GM21786 (cell line): ENCODE data around the gene QSOX1.
"Not testable (repeated sequence)": the region's sequence is repeated elsewhere in the genome, so short reads cannot be mapped to it uniquely, and the experiment has no call there.

Experiments used
- ATAC-seq: cut with Tn5 transposase; IDR thresholded peaks from one replicate; pipeline ENCODE4 v1.9.1; 2021; ENCODE audit not compliant: unreplicated experiment

QSOX1 gene

DNA sequence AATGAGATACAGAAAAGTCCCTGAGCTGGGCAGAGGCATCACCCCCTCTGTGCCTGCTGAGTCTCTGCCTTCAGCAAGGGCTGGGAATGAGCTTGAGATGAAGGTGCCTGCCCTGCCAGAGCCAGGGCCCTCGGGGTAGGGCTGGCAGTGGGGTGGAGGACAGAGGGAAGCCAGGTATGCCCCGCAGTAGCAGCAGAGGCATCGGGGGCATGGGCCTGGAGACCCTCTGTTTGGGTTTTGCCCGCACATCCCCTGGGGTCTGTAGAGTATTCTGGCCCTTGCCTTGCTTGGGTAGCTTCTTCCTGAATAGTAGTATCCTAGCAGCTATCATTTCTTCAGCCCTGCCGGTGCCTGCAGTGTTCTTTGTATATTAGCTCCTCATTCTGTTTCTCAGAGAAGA, 33.0 kb downstream of the QSOX1 start:
- no peak for ATAC-seq

GRCh38 chr1:180188091-180188506, 33.4 kb downstream of the QSOX1 start:
- ATAC-seq = no peak

GRCh38 chr1:180188684-180189175, 34.1 kb downstream of the QSOX1 start:
- no peak for ATAC-seq

DNA sequence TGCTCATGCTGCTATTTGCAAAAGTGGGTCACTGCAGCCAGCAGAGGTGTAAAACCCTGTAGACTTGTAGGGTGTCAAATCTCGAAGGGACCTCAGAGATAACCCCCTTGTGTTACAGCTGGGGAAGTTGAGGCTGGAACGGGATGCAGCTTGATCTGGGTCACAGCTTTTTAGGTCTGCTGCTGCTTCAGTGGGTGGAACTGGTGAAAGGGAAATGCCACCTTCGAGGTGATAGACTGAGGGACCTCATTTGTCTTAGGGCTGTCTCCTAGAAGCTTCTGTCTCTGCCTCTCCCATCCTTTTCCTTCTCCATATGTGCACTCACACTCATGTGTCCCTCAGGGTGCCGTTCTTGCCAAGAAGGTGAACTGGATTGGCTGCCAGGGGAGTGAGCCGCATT, 35.4 kb downstream of the QSOX1 start:
- no peak for ATAC-seq

- no peak for ATAC-seq
Observed at GRCh38 chr1:180192172-180192571, 37.5 kb downstream of the QSOX1 start.

GRCh38 chr1:180193141-180194047, 38.7 kb downstream of the QSOX1 start:
- ATAC-seq = no peak

- ATAC-seq = no peak
Observed at GRCh38 chr1:180194048-180194425, 39.4 kb downstream of the QSOX1 start.

DNA sequence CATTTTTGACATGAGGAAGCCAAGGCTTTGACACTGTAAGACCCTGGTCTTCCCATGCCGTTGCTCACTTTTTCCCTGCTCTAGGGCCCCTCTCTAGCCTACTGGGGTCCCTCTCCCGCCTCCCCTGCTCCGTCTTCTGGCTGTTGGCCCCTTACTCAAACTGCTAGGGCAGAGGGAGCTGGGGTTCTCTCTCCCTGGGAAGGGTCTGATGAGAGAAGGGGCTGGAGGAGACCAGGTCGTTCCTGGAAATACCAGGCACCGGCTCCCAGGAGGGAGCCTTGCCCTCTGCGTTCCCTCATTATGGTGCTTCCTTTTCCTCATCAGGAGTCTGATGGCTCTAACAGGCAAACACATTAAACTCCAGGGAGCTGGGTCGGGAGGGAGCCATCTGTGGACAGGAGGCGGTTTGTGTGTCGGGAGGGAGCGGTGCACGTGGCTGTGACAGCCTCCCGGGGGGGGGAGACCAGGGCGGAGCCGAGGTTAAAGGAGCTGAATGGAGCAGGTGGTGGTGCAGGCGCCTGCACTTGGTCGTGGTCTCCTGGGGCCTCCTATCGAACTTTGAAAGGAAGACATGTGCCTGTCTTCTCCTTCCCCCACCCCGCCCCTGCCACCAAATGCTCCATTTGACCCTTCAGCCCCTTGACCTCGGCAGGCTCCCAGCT, 40.0 kb downstream of the QSOX1 start:
- no peak for ATAC-seq

DNA sequence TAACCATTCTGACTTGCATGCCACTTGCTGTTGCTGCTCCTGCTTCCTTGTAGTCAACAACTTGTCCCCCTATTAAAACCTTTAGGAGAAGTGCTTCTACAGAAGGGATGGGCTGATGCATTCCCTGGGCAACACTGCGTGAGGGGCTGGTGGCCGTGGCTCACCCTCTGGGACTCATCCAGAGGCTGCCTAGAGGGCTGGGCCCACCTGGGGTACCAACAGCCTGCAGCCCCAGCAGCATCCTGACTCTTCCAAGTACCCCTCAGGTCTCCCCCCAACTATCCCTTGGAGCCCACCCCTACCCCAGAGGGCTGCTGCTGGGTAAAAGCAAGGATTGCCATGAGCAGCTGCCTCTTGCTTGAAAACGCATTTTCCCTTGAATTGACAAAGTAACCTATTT, 40.7 kb downstream of the QSOX1 start:
- no peak for ATAC-seq

GRCh38 chr1:180195916-180196315, 41.2 kb downstream of the QSOX1 start:
- no peak for ATAC-seq

GRCh38 chr1:180196436-180197003, 41.9 kb downstream of the QSOX1 start:
- no peak for ATAC-seq

GRCh38 chr1:180197231-180197630, 42.6 kb downstream of the QSOX1 start:
- ATAC-seq = no peak

DNA sequence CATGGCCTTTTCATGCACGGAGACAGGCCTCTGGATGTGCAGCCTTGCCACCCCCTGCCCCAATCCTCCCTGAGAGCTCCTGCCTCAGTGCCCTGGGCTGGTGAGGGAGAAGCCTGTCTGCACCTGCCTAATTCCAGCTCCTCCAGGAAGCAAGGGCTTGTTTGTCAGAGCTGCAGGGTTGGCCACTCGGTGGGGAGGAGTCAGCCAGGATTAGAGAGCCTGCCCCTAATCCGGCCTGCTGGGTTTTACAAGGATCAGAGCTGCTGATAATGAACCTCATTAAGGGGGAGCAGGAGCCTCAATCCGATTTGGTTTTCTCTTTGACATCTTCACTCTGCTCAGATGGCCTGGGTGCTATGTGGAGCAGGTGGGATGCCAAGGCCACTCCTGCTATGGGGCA, 43.5 kb downstream of the QSOX1 start:
- ATAC-seq = no peak

DNA sequence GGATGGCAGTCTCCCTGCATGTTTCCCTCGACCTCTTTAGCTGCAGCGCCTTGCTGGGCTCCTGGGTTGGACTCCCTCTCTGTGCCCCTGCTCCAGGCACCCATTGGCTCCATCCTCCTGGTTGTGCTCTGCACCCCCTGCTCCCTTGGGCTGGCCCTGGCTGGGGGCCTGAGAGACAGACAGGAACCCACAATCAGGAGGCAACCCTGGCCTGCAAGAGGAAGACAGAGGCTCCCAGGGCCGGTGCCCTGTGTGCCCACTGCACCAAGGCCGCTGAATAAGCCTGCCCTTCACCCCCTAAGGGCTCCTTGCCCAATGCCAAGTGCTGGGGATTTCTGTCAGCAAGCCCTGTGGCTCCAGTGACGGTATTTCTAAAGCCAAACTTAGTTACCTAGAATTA, 43.9 kb downstream of the QSOX1 start:
- no peak for ATAC-seq

DNA sequence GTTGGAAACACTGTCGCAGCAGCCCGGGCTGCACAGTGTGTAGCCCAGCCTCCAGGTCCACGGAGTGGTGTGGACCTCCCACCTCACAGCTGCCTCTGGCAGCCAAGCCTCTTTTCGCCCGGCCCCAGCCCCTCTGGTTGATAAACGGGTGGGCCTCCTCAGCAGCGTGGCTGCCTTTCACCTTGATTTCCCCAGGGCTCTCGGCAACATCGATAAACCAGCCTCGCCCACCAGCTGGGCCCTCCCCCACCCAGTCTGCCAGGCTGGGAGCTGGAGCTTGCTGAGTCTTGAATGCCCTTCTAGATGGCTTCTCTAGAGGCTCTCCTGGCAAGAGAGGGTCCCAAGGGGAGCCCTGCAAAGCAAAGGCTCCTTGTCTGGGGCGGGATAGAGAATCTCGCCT, 44.3 kb downstream of the QSOX1 start:
- ATAC-seq = no peak

GRCh38 chr1:180201451-180202200, 47.0 kb downstream of the QSOX1 start:
- no peak for ATAC-seq

DNA sequence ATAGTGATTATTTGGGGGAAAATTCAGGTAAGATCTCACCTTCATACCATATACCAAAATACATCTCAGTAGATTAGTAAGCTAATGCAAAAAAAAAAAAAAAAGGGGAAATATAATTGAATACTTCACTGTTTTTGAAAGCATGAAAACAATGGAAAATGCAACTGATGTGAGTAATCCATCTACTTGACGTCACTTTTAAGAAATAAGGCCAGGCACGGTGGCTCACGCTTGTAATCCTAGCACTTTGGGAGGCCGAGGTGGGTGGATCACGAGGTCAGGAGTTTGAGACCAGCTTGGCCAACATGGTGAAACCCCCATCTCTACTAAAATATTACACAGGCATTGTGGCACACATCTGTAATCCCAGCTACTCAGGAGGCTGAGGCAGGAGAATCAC, 47.9 kb downstream of the QSOX1 start:
- ATAC-seq = not testable (repeated sequence)

GRCh38 chr1:180204231-180204630, 49.6 kb downstream of the QSOX1 start:
- ATAC-seq = no peak

DNA sequence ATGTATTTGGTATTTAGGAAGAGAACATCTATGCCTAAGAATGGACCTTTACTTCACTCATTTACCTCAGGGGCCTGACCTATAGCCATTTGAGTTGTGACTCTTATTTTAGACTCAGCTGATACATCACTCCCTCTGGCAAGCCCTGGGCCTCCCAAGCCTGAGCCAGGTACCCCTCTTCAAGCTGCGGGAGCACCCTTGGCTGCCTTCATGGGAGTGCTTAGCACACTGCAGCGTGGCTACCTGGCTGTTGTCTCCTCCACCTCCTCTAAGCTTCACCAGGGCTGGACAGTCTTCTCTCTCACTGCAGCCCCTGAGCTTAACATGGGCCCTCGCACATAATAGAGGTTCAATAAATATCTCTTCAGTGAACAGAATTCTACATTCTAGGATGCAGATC, 51.9 kb downstream of the QSOX1 start:
- ATAC-seq = no peak

DNA sequence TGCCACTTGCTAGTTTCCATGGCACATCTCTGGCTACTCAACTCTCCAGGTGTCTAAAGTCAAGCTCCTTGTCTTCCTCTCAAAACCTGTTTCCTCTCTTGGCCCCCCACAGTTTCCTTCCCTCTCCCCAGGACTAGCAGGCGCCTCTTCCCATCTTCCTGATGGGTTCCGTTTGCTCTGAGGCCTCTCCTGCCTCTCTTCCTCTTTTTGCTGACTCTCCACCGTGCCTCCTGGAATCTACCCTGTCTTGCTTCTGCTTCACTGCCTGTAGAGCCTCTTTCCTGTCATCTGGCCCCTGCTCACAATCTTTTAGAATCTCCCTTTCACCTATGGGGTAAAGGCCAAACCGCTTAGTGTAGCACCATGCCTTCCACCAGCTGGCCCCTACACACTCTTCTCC, 53.6 kb downstream of the QSOX1 start:
- ATAC-seq = no peak

- no peak for ATAC-seq
Observed at GRCh38 chr1:180210008-180210620, 55.4 kb downstream of the QSOX1 start.
